Measurements from ENCODE around the gene SLC9A9.
"Not testable (repeated sequence)": the region's sequence is repeated elsewhere in the genome, so short reads cannot be mapped to it uniquely, and the experiment has no call there.

The SLC9A9 gene

GRCh38 chr3:143313025-143313892 is 535.0 kb downstream of the SLC9A9 start:
- no peak for DNase-seq

DNA sequence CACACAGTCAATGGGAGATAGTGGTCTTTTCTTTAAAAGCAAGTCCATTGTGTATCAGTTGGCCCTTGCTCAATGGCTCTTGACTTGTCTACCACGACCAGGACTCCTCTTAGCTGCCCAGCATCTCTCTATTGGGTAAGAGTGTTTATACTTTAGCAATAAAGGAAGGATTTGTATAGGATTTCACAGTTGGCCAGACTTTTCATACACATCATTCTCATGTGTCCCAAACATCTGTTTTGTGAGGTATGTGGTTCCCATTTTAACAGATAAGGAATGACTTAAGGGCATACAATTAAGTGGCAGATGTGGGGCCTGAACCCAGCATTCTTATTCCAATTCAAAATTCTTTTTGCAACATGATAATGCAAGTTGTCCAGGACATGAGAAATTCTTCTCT is 537.2 kb downstream of the SLC9A9 start:
- DNase-seq, result peak in 1 of 4 experiments; percentile 10

- DNase-seq, result no peak
Measured at GRCh38 chr3:143309705-143310104, 538.6 kb downstream of the SLC9A9 start.

- peak; percentile 27 to 58 (median 54) for DNase-seq
Measured at GRCh38 chr3:143307613-143308183, 540.6 kb downstream of the SLC9A9 start.

DNA sequence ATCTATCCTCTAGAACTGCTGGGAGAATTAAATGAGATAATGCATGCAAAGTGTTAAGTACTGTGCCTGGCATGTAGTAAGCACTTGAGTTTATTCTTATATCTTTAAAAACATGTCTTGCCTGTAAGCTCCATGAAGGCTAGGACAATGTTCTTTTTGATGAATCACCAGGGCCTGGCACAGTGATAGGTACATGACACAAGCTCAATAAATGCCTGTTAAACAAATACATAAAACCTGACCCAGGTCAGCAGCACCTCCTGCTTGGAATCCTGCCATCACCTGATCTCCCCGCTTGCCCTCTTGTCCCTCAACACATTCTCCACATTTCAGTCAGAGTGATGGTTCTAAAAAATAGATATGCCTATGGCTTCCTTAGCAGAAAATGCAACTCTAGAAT is 541.9 kb downstream of the SLC9A9 start:
- DNase-seq, result no peak

- DNase-seq, result no peak
Measured at GRCh38 chr3:143302638-143303171, 545.6 kb downstream of the SLC9A9 start.

- DNase-seq, result no peak
Measured at GRCh38 chr3:143301031-143301901, 547.0 kb downstream of the SLC9A9 start.

DNA sequence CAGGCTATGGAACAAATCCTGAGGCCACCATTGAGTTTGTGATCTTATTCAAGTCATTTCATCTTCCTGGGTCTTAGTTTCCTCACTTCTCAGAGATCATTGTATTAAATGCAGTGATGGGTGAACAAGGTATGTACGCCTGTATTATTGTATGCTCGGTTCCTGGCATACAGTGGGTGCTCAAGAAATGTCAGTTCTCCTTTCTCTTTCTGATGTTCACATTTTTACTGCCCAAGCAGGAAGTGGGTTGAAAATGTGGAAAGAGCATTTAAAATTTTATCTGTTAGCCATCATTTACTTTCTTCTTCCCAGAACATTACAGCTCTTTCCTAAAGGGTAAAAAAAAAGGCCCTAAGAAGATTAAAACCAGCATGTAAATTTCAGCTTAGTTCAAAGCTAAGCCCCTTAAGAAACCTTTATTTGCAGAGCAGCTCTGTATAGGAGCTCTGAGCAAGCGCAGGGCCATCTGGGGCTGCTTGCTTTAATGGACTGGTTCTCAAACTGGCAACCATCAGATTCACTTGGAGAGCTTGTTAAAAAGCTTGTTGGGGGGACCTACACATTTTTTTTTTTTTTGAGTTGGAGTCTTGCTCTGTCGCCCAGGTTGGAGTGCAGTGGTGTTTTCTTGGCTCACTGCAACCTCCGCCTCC is 549.3 kb downstream of the SLC9A9 start:
- peak in 2 of 4 experiments; percentile 26 to 34 for DNase-seq

- DNase-seq, result no peak
Measured at GRCh38 chr3:143298380-143298779, 549.9 kb downstream of the SLC9A9 start.

DNA sequence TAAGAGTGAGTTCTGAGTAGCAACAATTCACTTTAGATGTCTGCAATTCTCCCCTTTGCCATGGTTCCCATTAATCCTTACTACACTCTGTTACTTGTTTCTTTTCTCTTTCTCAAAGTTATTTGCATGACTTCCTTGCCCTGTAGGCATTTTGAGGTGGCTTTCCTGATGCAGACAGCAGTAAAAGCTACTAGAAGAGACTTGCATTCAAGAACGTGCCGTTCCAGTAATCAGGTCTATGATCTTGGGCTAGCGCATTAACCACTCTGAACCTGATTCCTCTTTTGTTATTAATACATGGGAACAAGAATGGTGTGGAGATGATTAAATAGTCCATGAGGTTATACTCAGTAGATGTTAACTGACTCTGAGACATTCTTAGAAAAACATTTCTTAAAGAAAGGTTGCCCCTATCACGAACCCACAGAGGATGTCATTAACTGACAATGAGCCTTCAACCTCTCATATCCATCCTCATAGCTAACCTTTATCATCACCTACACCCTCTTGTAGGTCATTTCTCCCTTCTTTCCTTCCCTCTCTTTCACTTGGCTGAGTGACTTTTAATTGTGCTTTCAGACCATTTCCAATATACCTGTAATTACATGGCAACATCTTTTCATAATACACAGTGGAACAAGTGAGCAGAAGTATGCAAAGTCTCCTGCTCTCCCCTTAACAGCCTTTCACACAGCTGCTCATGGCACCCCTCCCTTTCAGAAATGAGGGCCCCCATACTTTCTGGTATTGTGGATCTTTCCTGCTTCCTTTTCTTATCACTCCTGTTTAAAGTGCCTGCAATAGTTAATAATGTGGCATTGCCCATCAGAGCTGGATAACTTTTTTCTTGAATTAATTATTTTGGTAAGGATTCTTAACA is 552.8 kb downstream of the SLC9A9 start:
- no peak for DNase-seq

GRCh38 chr3:143294188-143294587 is 554.1 kb downstream of the SLC9A9 start:
- DNase-seq, result peak in 2 of 4 experiments; percentile 26 to 48

DNA sequence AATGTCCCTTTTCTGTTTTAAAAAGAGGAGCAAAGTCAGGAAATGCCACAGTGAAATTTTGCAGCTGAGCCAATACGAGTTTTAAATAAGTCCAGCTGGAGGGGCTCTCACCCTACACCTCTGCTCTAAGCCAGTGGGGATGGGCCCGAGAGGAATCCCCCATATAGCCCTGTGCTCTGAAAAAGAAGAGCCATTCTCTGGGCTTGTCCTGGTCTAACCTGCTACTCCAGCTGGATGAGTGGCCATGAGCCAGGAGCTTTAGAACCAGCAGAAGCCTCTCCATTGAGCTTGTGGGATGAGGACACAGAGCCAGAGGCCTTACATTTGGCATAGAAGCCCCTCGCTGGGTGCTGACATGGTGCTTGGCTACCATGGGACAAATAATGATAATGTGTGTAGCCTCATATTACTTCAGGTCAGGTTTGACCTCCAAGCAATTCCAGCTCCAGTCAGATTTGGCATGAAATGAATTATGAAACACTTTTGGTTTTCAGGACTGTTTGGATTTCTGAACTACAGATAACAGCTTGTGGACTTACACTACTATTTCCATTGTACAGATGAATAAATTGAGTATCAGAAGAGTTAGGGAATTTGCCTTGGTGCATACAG is 556.3 kb downstream of the SLC9A9 start:
- DNase-seq, result no peak

DNA sequence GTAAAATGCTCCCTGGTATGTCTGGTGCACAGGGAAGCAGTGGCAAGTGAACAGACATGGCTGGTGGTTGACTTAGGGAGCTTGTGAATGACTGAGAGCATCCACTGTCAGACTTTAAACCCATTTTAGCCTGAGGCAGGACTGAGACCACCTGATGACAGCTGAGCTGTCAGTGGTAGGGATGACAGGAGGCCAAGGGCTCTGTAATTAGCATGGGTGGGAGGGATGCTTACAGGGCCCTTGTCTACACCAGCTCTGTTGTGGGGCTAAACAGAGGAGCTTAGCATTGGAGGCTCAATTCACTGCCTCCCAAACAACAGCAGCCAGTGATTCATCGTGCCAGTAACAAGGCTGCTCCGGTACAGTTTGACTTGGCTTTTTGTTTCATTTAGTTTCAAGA is 559.3 kb downstream of the SLC9A9 start:
- no peak for DNase-seq

- DNase-seq, result no peak
Measured at GRCh38 chr3:143287403-143287802, 560.9 kb downstream of the SLC9A9 start.

- DNase-seq, result no peak
Measured at GRCh38 chr3:143286392-143287010, 561.8 kb downstream of the SLC9A9 start.

- DNase-seq, result no peak
Measured at GRCh38 chr3:143283432-143284128, 564.7 kb downstream of the SLC9A9 start.

DNA sequence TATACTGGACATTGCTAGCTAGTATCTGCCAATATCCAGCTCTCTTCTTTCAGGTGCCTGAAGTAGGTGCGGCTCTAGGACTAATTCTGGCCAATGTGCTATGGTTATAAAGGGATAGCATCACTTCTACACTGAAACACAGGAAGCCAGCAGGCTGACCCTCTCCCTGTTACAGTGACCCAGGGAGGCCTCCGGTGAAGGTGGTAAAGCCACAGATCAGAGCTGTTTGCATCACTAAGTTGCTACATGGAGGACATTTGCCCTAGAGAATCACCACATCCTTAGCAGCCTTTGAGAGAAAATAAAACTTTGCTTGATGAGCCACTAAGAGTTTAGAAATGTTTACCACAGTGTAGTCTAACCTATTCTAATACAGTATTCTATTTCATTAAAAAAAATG is 567.3 kb downstream of the SLC9A9 start:
- no peak for DNase-seq

DNA sequence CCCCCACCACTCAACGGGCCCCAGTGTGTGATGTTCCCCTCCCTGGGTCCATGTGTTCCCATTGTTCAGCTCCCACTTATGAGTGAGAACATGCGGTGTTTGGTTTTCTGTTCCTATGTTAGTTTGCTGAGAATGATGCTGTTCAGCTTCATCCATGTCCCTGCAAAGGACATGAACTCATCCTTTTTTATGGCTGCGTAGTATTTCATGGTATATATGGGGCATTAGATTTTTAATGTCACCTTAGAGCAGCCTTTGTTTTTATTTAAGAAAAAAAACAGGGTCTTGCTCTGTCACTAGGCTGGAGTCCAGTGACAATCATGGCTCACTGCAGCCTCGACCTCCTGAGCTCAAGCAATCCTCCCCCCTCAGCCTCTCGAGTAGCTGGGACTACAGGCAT is 568.7 kb downstream of the SLC9A9 start:
- DNase-seq, result not testable (repeated sequence)

GRCh38 chr3:143278721-143279120 is 569.5 kb downstream of the SLC9A9 start:
- DNase-seq, result no peak

- DNase-seq, result no peak
Measured at GRCh38 chr3:143277531-143277930, 570.7 kb downstream of the SLC9A9 start.

All from suppressor macrophage (primary cell).